Fibroblast of upper back skin (primary cell): ENCODE results near the gene PTPN4.

ENCODE experiments used
- DNase-seq: peaks from one replicate; pipeline ENCODE4 v3.0.0-alpha.2; 2013

Gene PTPN4

GRCh38 chr2:119732601-119733164 lies 27.0 kb upstream of the PTPN4 start:
- DNase-seq, result no peak

- no peak for DNase-seq
Observed at GRCh38 chr2:119734047-119734446, 25.7 kb upstream of the PTPN4 start.

DNA sequence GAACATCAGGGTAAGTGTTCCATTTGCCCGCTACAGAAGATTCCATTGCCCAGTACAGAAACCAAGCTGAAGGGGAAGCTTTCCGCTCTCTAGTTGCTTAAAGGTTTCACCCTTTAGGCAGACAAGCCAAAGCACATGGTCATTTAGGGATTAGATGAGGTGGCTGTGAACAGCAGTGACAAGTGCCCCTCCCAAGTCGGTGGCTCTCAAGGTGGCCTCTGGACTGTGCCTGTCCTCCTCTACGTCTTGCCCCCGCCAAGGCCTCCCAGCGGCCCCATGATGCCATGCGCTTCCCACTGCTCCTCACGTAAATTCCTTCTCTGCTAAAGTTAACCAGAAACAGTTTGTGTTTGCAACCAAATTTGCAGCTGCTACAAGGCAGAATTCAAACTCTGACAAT lies 24.2 kb upstream of the PTPN4 start:
- DNase-seq, result no peak

GRCh38 chr2:119736021-119736420 lies 23.7 kb upstream of the PTPN4 start:
- no peak for DNase-seq

DNA sequence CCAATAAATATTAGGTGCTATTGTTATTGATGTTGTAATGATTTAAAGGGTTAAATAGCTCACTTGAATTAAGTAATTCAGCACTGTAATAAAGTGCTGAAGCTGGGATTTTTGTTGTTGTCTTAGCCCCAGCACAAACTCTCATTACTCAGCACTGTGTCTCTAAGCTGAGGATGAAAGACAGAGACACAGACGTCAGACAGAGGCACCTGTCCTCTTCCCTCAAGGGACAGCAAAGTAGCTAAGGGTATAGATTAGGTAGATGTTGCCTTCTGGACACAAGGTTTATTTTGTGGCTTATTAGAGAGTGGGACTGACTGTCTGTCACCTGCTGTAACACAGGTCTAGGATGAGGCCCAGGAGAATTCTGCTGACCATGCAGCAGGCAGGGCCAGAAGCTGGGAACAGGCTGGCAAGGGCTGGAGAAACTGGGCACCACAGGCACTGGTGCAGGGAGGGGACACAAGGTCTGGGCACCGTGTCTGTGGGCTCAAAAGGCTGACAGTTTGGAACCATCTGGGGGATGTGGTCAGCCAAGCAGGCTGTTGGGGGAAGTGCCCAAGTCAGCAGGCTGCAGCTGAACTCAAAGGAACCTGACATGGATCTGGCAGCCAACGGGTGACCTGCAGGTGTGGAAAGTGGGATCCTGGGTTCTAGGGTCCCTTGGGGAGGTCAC lies 20.0 kb upstream of the PTPN4 start:
- DNase-seq, result no peak

DNA sequence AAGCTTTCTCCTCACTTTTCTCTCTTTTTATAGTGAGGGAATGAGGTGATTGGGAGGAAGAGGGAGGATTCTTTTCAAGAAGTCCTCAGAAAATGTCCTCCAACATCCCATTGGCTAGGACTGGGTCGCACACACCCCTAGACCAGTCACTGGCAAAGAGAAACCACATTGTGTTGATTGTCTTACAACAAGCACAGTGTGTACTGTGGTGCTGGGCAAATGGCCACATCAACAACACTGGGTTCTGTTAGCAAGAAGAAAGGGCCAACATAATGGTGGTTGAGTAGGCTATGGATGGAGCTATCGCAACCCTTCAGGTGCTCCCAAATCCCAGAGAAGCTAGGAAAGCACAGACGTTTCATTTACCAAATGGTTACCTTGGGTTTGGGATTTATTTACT lies 18.7 kb upstream of the PTPN4 start:
- no peak for DNase-seq

GRCh38 chr2:119741868-119742267 lies 17.9 kb upstream of the PTPN4 start:
- DNase-seq, result no peak

DNA sequence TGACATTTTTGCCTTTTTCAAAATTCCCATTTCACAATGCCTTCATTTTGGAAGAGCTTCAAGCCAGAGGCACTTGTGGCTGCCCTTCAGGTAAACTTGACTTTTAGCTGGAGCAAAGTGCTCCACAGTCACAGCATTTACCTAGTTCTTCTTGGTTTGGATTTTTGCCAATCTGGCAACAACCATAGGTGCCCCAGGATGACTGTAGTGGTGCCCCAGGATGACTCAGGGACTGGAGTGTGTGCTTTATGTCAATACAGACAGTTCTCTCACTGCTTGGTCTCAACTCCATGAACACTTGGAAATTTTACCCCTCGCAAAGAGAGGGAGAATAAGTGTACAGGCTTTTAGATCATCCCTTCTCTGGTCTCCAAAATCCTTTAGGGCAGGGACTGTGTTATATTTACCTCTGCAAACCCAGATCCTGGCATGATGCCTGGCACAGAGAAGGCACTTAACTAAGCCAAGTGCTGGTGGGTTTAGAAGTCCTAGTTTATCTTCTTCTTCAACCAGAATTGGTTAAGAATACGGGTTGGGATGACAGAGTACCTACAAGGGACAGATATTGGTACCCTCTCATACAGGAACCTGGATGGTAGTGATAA lies 15.3 kb upstream of the PTPN4 start:
- DNase-seq, result no peak

GRCh38 chr2:119745566-119745965 lies 14.2 kb upstream of the PTPN4 start:
- no peak for DNase-seq

DNA sequence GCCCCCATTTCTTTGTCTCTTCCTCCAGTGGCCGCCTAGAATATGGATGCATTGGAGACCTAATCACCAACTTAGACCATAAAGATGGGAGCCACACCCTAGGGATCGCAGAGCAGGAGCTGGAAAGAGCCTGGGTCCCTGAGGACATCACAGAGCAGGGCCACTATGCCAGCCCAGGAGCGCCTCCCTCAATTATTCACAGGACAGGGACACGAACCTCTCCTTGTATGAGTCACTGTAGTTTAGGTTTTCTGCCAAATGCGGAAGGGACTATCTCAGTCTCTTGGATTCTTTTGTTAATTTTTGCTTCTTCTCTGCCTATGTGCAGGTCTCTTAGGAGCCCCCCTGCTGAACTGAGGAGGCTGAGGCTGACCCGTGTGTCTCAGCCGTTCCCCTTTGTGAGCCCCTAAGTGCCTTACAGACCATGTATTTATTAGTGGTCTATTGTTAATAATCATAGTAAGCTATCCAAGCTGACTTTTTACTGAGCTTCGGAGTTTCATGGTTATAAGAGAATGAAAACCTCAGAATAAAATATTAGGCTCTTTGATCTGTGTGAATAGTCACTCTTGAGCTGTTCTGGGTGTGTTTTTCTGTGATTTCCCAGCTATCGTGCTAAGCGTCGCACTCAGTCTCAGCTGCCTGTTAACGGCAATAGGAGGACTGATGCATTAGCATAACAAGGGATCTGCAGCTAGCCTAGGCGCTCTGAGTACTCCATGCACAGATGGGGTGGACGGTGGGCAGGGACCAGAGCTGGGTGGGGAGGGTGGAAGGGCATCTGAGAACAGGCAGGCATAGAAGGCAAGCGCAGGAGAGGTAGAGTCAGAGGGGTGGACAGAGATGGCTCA lies 12.7 kb upstream of the PTPN4 start:
- DNase-seq, result peak; percentile 20

DNA sequence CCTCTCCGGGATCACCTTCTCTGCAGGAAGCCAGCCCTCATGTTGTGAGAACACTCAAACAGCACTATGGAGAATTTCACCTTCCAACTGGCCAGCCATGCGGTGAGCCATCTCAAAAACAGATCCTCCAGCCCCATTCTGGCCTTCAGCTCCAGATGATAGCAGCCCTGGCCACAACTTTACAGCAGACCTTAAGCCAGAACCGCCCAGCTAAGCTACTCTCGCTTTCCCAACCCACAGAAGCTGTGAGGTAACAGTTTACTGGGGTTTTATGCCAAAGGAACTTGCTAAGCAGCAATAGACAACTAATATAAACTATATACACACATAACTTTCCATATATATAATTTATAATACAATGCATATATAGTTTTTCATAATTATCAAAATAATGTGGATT lies 11.6 kb upstream of the PTPN4 start:
- DNase-seq, result no peak

DNA sequence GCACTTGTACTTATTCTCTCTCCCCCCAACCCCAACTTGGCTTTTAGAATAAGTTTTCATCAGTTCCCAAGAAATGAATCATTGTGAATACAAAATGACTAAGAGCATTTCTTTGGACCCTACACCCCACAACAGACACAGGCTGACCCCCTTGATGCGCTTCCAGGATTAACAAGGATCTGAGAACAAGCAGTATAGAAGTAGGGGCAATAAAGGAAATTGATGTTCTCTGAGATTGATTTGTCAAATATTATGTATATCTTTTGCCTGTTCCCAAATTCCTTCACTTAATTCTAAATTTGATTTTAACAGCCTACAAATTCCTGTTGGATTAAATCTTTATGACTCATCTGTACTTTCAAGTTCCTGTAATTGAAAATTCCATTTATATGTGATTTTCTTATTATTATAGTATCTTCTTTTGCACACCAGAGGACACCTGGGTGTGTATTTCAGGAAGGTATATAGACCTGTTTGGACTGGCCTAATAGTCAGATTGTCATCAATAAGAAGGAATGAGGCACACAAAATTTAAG lies 10.2 kb upstream of the PTPN4 start:
- DNase-seq, result peak; percentile 78

- no peak for DNase-seq
Observed at GRCh38 chr2:119751706-119752105, 8.0 kb upstream of the PTPN4 start.

GRCh38 chr2:119753041-119753929 lies 6.4 kb upstream of the PTPN4 start:
- peak; percentile 51 for DNase-seq

GRCh38 chr2:119753930-119754321 lies 5.8 kb upstream of the PTPN4 start:
- DNase-seq, result no peak

- DNase-seq, result no peak
Observed at GRCh38 chr2:119755906-119756305, 3.8 kb upstream of the PTPN4 start.

DNA sequence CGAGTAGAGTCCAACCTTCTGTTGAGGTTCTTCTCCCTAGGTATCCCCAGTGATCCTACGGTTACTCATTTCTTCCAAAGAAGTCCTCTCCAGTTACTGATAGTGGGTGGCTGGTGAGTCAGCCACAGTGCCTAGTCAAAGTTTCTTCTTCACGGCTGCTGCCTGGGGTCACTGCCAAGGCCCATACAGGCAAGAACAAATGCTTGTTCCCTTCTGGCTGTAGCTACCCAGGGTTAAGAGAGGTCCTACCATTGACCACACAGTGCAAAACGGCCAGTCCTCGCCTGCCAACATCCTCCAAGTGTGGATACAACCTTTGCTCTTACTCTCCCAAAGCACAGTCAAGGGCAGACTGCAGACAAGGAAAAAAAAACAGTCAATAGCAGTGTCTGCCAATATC lies 2.9 kb upstream of the PTPN4 start:
- DNase-seq, result peak; percentile 57

DNA sequence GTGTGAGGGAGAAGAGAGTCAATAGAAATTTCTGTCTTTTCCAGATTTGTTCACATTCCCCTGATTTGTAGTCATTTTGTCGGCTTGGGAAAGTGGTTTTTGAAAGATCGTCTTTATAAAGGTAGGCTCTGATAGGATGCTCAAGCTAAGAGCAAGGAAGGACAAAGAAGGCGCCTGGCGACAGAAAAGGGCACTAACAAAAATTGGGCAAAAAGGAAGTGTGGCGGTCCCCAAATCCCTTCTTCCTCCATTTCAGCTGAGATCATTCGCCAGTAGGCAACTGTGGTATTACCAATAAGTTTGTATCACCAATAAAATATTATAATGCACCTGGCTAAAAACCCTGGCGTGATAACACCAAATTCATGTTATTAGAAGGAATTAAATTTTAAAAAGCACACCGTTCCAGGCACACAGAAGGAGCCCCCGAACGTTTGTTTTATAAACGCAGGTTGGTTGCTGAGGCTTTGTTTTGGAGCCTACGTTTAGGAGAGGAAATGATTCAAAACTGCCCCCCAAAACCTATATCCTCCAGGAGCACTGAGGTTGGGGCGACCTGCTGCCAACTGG lies 756 bp upstream of the PTPN4 start:
- no peak for DNase-seq

- no peak for DNase-seq
Observed at GRCh38 chr2:119760237-119760955, 674 bp downstream of the PTPN4 start.

DNA sequence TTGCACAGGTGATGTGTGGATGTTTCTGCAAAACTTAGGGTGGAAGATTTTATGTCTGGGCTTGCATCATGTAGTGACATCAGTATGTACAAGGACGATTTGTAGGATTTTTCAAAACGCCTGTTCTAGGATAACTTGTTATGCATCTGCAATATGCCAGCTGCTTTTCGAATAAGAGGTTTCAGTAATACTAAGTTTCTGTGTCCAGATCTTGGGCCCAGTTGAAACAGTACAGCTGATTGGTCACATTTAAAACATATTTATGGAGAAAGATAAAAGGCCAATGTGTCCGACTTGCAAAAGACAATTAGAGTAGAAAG lies 1.2 kb downstream of the PTPN4 start:
- DNase-seq, result peak; percentile 18

DNA sequence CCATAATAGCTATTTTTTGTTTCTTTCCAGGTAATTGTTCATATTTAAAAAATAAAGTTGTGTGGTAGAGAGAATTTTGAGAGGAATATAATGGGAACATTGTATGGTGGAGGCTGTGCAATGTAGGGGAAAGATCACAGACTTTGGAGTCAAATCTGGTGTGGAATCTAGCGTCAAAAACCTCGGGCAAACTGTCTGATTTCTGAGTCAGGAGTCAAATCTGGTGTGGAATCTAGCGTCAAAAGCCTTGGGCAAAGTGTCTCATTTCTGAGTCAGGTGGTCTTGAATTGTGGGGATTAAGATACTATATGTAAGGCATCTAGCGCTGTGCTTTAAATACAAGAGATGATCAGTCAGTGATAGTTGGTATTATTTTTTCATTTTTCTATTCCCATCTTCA lies 5.1 kb downstream of the PTPN4 start:
- no peak for DNase-seq
